GM21526 (cell line): ENCODE measurements around the gene NXF1.

Source experiments
- ATAC-seq: cut with Tn5 transposase; IDR thresholded peaks from one replicate; pipeline ENCODE4 v1.9.1; 2021; ENCODE audit warnings: moderate library complexity; ENCODE audit not compliant: unreplicated experiment, low FRiP score

Gene NXF1

DNA sequence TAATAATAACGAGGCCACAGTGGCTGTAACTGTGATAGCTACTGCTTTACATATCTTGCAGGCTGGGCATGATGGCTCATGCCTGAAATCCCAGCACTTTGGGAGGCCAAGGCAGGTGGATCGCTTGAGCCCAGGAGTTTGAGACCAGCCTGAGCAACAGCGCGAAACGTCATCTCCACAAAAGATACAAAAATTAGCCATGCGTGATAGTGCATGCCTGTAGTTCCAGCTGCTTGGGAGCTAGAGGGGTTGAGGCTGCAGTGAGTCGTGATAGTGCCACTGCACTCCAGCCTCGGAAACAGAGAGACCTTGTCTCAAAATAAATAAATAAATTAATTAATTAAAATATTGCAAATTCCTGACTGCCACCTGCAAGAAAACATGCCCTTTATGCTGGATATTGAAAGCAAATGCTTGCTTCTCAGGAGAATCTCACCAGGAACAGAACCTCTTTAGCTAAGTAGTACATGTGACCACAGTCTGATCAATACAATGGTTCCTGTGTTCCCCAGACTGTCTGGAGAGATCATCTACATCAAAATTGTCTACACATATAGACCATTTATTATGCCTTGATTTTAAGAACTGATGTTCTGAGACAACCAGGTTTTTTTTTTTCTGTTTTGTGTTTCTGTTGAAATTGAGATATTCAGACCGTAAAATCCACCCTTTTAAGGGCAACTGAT is 57.6 kb downstream of the NXF1 start:
- no peak for ATAC-seq
